ENCODE data around the gene SNRPB2. TPM values are rescaled to one million over a fixed set of nuclear protein-coding genes. Genes with fewer than 3 reads are reported as not detected.

SNRPB2 gene
- total RNA-seq, 2 experiments from 2014 or later = 50.0 to 97.2 TPM

DNA sequence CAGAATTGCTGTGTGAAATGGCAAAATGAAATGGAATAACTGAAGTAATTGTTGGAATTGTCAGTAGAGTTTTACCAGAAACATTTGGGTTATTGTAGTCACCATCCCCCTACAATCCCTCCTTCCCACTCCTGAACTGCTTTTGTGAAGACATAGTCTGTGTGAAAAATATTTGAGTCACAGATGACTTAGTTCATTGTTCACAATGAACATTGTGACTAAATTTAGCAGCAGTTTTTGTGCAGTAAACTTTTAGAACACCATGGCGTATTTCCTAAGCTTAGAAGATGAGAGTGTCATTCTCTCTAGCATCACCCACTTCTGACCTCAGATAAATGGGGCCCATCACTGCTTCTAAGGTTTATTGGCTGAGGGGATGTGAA, 29.3 kb downstream of the SNRPB2 start:
- H3K9me2 ChIP-seq (ENCODE audit: insufficient read depth, low read length) = no peaks in the 10 kb centered on the region
- POLR2A ChIA-PET = interaction anchor here (1.1 kb wide), 1 partner anchor 56 kb away, joined by 4 read pairs; no protein-coding TSS in a partner anchor
- H2AFZ ChIP-seq (ENCODE audit: low read length) = no peak overlapping the region
- H3K27ac ChIP-seq (ENCODE audit: low read depth, low read length, poor library complexity, severe bottlenecking) = no peak overlapping the region
- no peaks in the 10 kb centered on the region for H4K20me1 ChIP-seq (ENCODE audit: insufficient read depth, low read length)
- H3K4me3 ChIP-seq (ENCODE audit: low read depth, low read length, poor library complexity, severe bottlenecking) = no peak overlapping the region
- no peaks in the 10 kb centered on the region for H3K9me3 ChIP-seq (ENCODE audit: low read length)
- no peak overlapping the region for H3K4me2 ChIP-seq (ENCODE audit: low read length)
- BruUV-seq (replicated peaks) = no TSS peak
- intact Hi-C loops (cut with micrococcal nuclease; ENCODE audit: unreplicated experiment) = no loop called here
- no peak for DNase-seq (ENCODE audit: low spot score)
- H3K79me2 ChIP-seq (ENCODE audit: insufficient read depth, low read depth, low read length) = no peaks in the 10 kb centered on the region
- no peaks in the 10 kb centered on the region for H3K36me3 ChIP-seq (ENCODE audit: insufficient read depth, low read length)
- TF ChIP-seq EZH2phosphoT487 (IDR thresholded peaks at IDR 0.05; ENCODE audit: borderline replicate concordance, low read depth, low read length) = no peak
- CTCF ChIA-PET (ENCODE audit: unreplicated experiment) = no interaction called here
- H3K4me1 ChIP-seq (ENCODE audit: insufficient read depth, low read length, poor library complexity, severe bottlenecking) = peaks cover 3% of the 10 kb centered on the region

DNA sequence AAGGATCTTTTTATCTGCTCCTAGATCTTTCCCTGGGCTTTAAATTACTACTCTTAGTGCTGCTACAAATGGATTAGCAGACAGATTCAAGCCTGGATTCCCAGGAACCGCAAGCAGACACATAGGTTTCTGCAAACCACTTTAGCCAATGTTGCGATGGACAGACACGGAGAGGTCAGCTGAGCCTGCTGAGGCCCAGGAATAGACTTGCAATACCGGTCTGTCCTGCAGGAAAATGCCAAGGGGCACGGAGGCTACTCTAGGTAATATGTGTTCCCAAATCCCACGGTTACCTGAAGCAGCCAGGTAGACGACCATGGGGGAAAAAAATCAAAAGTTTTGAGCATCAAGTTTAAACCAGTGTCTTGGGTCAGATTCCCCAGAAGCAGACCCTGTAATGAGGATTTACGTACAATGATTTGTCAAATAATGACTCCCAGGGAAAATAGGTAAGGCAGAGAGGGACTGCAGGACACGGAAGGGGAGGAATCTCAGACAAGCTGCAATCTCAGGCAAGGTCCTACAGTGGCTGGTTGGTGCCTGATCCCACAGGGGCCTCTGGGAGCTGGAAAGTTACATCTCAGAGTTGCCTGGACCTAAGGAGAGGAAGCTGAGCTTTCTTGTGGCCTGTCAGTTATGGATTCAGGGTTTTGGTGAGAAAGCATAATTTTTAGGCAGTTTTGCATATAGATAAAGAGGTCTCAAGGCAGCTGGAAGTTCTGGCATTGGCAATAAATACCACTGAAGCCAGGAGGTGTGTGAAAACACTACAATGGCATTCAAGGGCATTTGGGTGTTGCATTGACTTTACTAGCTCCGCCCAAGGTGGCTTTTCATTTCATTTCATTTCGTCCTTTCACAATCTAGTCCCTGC, 30.8 kb downstream of the SNRPB2 start:
- Histone ChIP-seq H3K4me1 (ENCODE audit: insufficient read depth, low read length, poor library complexity, severe bottlenecking) (peaks cover 3% of the 10 kb centered on the region), H3K36me3 (ENCODE audit: insufficient read depth, low read length) (no peaks in the 10 kb centered on the region), H3K9me2 (ENCODE audit: insufficient read depth, low read length) (no peaks in the 10 kb centered on the region), H3K79me2 (ENCODE audit: insufficient read depth, low read depth, low read length) (no peaks in the 10 kb centered on the region), H4K20me1 (ENCODE audit: insufficient read depth, low read length) (no peaks in the 10 kb centered on the region), H3K4me2 (ENCODE audit: low read length) (no peak overlapping the region), H3K9me3 (ENCODE audit: low read length) (no peaks in the 10 kb centered on the region), H2AFZ (ENCODE audit: low read length) (peak overlapping the region; percentile 6; the same call in 1 of the 2 replicates), H3K4me3 (ENCODE audit: low read depth, low read length, poor library complexity, severe bottlenecking) (no peak overlapping the region), H3K27ac (ENCODE audit: low read depth, low read length, poor library complexity, severe bottlenecking) (no peak overlapping the region)
- ChIA-PET POLR2A (interaction anchor here (1.0 to 1.1 kb wide), 3 partner anchors 9 to 285 kb away, joined by 3 to 4 read pairs (median 3); no protein-coding TSS in a partner anchor), CTCF (ENCODE audit: unreplicated experiment) (no interaction called here)
- intact Hi-C loops (cut with micrococcal nuclease; ENCODE audit: unreplicated experiment) = loop anchor here (1.0 kb wide), 2 partner anchors 59 to 242 kb away; no protein-coding TSS in a partner anchor
- TF ChIP-seq EZH2phosphoT487 (IDR thresholded peaks at IDR 0.05; ENCODE audit: borderline replicate concordance, low read depth, low read length) = no peak
- TF ChIP-seq, protein P1, sequence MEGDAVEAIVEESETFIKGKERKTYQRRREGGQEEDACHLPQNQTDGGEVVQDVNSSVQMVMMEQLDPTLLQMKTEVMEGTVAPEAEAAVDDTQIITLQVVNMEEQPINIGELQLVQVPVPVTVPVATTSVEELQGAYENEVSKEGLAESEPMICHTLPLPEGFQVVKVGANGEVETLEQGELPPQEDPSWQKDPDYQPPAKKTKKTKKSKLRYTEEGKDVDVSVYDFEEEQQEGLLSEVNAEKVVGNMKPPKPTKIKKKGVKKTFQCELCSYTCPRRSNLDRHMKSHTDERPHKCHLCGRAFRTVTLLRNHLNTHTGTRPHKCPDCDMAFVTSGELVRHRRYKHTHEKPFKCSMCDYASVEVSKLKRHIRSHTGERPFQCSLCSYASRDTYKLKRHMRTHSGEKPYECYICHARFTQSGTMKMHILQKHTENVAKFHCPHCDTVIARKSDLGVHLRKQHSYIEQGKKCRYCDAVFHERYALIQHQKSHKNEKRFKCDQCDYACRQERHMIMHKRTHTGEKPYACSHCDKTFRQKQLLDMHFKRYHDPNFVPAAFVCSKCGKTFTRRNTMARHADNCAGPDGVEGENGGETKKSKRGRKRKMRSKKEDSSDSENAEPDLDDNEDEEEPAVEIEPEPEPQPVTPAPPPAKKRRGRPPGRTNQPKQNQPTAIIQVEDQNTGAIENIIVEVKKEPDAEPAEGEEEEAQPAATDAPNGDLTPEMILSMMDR (conservative IDR thresholded peaks at IDR 0.05; ENCODE audit: low read length) = no peak
- BruUV-seq (replicated peaks) = no TSS peak
- DNase-seq (ENCODE audit: low spot score) = no peak

- TF ChIP-seq, protein P1 (conservative IDR thresholded peaks at IDR 0.05; ENCODE audit: low read length) = peak; percentile 86
- TF ChIP-seq EZH2phosphoT487 (IDR thresholded peaks at IDR 0.05; ENCODE audit: borderline replicate concordance, low read depth, low read length) = no peak
- Histone ChIP-seq H3K79me2 (ENCODE audit: insufficient read depth, low read depth, low read length) (no peaks in the 10 kb centered on the region), H2AFZ (ENCODE audit: low read length) (peak overlapping the region; percentile 6; the same call in 1 of the 2 replicates), H3K4me3 (ENCODE audit: low read depth, low read length, poor library complexity, severe bottlenecking) (no peak overlapping the region), H3K4me2 (ENCODE audit: low read length) (no peak overlapping the region), H4K20me1 (ENCODE audit: insufficient read depth, low read length) (no peaks in the 10 kb centered on the region), H3K9me2 (ENCODE audit: insufficient read depth, low read length) (no peaks in the 10 kb centered on the region), H3K9me3 (ENCODE audit: low read length) (no peaks in the 10 kb centered on the region), H3K36me3 (ENCODE audit: insufficient read depth, low read length) (no peaks in the 10 kb centered on the region), H3K27ac (ENCODE audit: low read depth, low read length, poor library complexity, severe bottlenecking) (no peak overlapping the region), H3K4me1 (ENCODE audit: insufficient read depth, low read length, poor library complexity, severe bottlenecking) (peaks cover 3% of the 10 kb centered on the region)
- peak; percentile 73 for DNase-seq (ENCODE audit: low spot score)
- intact Hi-C loops (cut with micrococcal nuclease; ENCODE audit: unreplicated experiment) = loop anchor here (1.0 kb wide), 2 partner anchors 60 to 243 kb away; no protein-coding TSS in a partner anchor
- POLR2A ChIA-PET = interaction anchor here (0.5 to 1.1 kb wide), 3 partner anchors 10 to 285 kb away, joined by 3 read pairs; no protein-coding TSS in a partner anchor
- BruUV-seq (replicated peaks) = no TSS peak
- CTCF ChIA-PET (ENCODE audit: unreplicated experiment) = no interaction called here
Observed at GRCh38 chr20:16761305-16761829, 31.5 kb downstream of the SNRPB2 start.

Data from OCI-LY7 (cell line).